ENCODE measurements around the gene URB1.

DNA sequence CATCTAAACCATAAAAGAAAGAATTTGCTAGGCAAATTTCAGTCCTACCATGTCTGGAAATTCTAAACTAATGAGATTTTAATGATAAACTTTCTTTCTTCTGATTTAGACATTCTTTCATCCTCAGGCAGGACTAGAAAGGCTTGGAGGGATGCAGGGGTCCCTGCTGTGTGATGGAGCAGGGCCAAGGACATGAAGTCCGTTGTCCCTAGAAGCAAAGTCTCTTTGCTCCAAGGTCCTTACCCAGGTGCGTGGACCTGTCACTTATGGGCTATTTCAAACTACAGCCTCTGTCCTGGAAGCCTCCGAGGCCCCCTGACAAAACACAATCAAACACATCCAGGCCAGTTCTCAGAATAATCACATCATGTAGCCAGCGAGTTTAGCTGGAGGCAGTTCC, 26.6 kb downstream of the URB1 start:
- TF ChIP-seq EZH2 (IDR thresholded peaks at IDR 0.05; ENCODE audit: low read depth, unreplicated experiment) (no peak), POLR2AphosphoS5 (IDR thresholded peaks at IDR 0.05; ENCODE audit: low read depth) (no peak), NANOG (IDR thresholded peaks at IDR 0.05; ENCODE audit: borderline replicate concordance) (no peak), EZH2phosphoT487 (IDR thresholded peaks at IDR 0.05; ENCODE audit: unreplicated experiment) (no peak), CREB1 (CRISPR knock-in tag; IDR thresholded peaks at IDR 0.05; ENCODE audit: low read depth) (no peak), ZNF114 (CRISPR knock-in tag; IDR thresholded peaks at IDR 0.05) (no peak), JUNB (IDR thresholded peaks at IDR 0.05; ENCODE audit: unreplicated experiment) (no peak), ETS1 (IDR thresholded peaks at IDR 0.05) (no peak)
- TF ChIP-seq, protein P1, sequence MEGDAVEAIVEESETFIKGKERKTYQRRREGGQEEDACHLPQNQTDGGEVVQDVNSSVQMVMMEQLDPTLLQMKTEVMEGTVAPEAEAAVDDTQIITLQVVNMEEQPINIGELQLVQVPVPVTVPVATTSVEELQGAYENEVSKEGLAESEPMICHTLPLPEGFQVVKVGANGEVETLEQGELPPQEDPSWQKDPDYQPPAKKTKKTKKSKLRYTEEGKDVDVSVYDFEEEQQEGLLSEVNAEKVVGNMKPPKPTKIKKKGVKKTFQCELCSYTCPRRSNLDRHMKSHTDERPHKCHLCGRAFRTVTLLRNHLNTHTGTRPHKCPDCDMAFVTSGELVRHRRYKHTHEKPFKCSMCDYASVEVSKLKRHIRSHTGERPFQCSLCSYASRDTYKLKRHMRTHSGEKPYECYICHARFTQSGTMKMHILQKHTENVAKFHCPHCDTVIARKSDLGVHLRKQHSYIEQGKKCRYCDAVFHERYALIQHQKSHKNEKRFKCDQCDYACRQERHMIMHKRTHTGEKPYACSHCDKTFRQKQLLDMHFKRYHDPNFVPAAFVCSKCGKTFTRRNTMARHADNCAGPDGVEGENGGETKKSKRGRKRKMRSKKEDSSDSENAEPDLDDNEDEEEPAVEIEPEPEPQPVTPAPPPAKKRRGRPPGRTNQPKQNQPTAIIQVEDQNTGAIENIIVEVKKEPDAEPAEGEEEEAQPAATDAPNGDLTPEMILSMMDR (conservative IDR thresholded peaks at IDR 0.05; ENCODE audit: low read depth in 2 of 2), result no peak
- TF ChIP-seq, protein P2, sequence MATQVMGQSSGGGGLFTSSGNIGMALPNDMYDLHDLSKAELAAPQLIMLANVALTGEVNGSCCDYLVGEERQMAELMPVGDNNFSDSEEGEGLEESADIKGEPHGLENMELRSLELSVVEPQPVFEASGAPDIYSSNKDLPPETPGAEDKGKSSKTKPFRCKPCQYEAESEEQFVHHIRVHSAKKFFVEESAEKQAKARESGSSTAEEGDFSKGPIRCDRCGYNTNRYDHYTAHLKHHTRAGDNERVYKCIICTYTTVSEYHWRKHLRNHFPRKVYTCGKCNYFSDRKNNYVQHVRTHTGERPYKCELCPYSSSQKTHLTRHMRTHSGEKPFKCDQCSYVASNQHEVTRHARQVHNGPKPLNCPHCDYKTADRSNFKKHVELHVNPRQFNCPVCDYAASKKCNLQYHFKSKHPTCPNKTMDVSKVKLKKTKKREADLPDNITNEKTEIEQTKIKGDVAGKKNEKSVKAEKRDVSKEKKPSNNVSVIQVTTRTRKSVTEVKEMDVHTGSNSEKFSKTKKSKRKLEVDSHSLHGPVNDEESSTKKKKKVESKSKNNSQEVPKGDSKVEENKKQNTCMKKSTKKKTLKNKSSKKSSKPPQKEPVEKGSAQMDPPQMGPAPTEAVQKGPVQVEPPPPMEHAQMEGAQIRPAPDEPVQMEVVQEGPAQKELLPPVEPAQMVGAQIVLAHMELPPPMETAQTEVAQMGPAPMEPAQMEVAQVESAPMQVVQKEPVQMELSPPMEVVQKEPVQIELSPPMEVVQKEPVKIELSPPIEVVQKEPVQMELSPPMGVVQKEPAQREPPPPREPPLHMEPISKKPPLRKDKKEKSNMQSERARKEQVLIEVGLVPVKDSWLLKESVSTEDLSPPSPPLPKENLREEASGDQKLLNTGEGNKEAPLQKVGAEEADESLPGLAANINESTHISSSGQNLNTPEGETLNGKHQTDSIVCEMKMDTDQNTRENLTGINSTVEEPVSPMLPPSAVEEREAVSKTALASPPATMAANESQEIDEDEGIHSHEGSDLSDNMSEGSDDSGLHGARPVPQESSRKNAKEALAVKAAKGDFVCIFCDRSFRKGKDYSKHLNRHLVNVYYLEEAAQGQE (IDR thresholded peaks at IDR 0.05; ENCODE audit: unreplicated experiment), result no peak
